Esophagus muscularis mucosa (tissue), 4 donors: ENCODE data around the gene SBK3. TPM values are rescaled to one million over a fixed set of nuclear protein-coding genes. Genes with fewer than 3 reads are reported as not detected.
A peak's percentile ranks its signal among the peaks of the same experiment; 100 is the strongest.

Source experiments
- DNase-seq: peaks from one replicate; pipeline ENCODE4 v3.0.0-alpha.2; 2017; ENCODE audit errors: extremely low spot score
- H3K27ac ChIP-seq, 4 donors: fragments of 200-600 bp; sonication (generic); replicated peaks in 1 of 4; 1 replicate in 3 of 4; 2 replicates in 1 of 4; pipeline ENCODE4 v1.5.1; 2016 to 2019; ENCODE audit warnings: mild to moderate bottlenecking in 1 of 4
- H3K27me3 ChIP-seq, 4 donors: fragments of 200-600 bp; sonication (generic); one replicate each; pipeline versions ENCODE4 v1.5.1 to v1.6.0; 2016 to 2019
- H3K36me3 ChIP-seq, 4 donors: fragments of 200-600 bp; sonication (generic); one replicate each; pipeline ENCODE4 v1.5.1; 2016 to 2019
- H3K4me1 ChIP-seq, 4 donors: fragments of 200-600 bp; sonication (generic); one replicate each; pipeline ENCODE4 v1.5.1; 2016 to 2019
- H3K4me3 ChIP-seq, 4 donors: fragments of 200-600 bp; sonication (generic); 1 replicate in 2 of 4; 2 replicates in 2 of 4; pipeline ENCODE4 v1.5.1; 2016 to 2019; ENCODE audit warnings: mild to moderate bottlenecking in 4 of 4, moderate library complexity in 1 of 4
- H3K9me3 ChIP-seq, 4 donors: fragments of 200-600 bp; sonication (generic); 1 replicate in 3 of 4; 2 replicates in 1 of 4; pipeline ENCODE4 v1.5.1; 2016 to 2019
- EP300 ChIP-seq: sonication (generic); formaldehyde crosslinking; IDR thresholded peaks from one replicate; pipeline ENCODE4 v1.6.1; 2017; ENCODE audit warnings: antibody characterized with exemption
- POLR2A ChIP-seq: fragments of 450-650 bp; IDR thresholded peaks from one replicate; pipeline ENCODE4 v1.6.1; 2017; ENCODE audit warnings: antibody characterized with exemption, moderate library complexity, mild to moderate bottlenecking, low read depth
- POLR2AphosphoS5 ChIP-seq, 2 donors: sonication (generic); formaldehyde crosslinking; IDR thresholded peaks; one replicate each; pipeline ENCODE4 v1.6.1; 2017; ENCODE audit warnings: antibody characterized with exemption in 2 of 2
- WGBS: methylation state at CpG from one replicate; pipeline ENCODE4 v1.1.5; 2018; 5-methylcytosine and 5-hydroxymethylcytosine counted together
- intact Hi-C: fragments of 100-400 bp; cut with DNase I; formaldehyde crosslinking; loops from one replicate; pipeline ENCODE4 v1.15.1; 2023
- total RNA-seq, 4 donors: library from RNA; depleted of rRNA; stranded (reverse); fragments of >200 nt; gene quantifications; one replicate each; pipeline versions ENCODE4 v1.1.0 to v1.2.1, GENCODE V29; 2016
- TF ChIP-seq, protein P1 (sequence below), 3 experiments: fragments of 200-600 bp in 2 of 3; fragments of 450-650 bp in 1 of 3; sonication (generic) in 2 of 3; IDR thresholded peaks; one replicate each; pipeline ENCODE4 v1.5.1; 2017 to 2019; ENCODE audit warnings: antibody characterized with exemption in 3 of 3, mild to moderate bottlenecking in 2 of 3, moderate library complexity in 1 of 3

SBK3 gene
- total RNA-seq, 4 donors from 2014 or later = 0.83 to 1.5 (median 1.5) TPM; not detected in 1

DNA sequence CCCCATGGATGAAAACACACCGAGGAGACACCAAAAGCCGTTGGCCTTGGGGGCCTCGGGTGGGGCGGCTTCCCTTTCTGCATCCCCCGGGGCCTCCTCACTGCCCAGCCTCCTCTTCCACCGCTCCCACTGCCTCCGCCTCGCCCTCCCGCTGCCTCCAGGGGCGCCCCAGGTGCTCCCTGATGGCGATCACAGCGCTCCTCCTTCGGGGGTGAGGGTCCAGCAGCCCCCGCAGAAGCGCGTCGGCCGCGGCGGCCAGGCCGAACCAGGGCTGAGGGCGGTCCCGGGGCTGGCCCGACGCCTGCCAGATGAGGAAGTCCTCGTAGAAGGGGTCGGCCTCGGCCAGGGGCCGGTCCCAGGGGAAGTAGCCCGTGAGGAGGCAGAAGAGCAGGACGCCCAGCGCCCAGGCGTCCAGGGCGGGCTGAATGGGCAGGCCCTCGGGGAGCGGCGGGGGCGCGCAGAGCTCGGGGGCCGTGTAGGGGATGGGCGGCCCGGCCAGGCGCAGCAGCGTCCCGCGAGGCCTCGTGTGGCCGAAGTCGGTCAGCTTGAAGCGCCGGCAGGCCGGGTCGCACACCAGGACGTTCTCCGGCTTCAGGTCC, 15.6 kb downstream of the SBK3 start:
- no peak for DNase-seq
- 91% methylated on average over 28 of the region's 56 CpGs for WGBS
- Histone ChIP-seq H3K4me3 (no peak overlapping the region), H3K9me3 (no peaks in the 10 kb centered on the region), H3K4me1 (peaks cover 9 to 17% (median 16%) of the 10 kb centered on the region in 4 donors), H3K36me3 (no peaks in the 10 kb centered on the region), H3K27me3 (peaks cover 0 to 27% (median 0%) of the 10 kb centered on the region in 4 donors), H3K27ac (no peak overlapping the region)
- intact Hi-C loops = no loop called here
- TF ChIP-seq POLR2A = no peak
- TF ChIP-seq POLR2AphosphoS5 (IDR thresholded peaks at IDR 0.05) = no peak
- TF ChIP-seq, protein P1, sequence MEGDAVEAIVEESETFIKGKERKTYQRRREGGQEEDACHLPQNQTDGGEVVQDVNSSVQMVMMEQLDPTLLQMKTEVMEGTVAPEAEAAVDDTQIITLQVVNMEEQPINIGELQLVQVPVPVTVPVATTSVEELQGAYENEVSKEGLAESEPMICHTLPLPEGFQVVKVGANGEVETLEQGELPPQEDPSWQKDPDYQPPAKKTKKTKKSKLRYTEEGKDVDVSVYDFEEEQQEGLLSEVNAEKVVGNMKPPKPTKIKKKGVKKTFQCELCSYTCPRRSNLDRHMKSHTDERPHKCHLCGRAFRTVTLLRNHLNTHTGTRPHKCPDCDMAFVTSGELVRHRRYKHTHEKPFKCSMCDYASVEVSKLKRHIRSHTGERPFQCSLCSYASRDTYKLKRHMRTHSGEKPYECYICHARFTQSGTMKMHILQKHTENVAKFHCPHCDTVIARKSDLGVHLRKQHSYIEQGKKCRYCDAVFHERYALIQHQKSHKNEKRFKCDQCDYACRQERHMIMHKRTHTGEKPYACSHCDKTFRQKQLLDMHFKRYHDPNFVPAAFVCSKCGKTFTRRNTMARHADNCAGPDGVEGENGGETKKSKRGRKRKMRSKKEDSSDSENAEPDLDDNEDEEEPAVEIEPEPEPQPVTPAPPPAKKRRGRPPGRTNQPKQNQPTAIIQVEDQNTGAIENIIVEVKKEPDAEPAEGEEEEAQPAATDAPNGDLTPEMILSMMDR (IDR thresholded peaks at IDR 0.05) = no peak

DNA sequence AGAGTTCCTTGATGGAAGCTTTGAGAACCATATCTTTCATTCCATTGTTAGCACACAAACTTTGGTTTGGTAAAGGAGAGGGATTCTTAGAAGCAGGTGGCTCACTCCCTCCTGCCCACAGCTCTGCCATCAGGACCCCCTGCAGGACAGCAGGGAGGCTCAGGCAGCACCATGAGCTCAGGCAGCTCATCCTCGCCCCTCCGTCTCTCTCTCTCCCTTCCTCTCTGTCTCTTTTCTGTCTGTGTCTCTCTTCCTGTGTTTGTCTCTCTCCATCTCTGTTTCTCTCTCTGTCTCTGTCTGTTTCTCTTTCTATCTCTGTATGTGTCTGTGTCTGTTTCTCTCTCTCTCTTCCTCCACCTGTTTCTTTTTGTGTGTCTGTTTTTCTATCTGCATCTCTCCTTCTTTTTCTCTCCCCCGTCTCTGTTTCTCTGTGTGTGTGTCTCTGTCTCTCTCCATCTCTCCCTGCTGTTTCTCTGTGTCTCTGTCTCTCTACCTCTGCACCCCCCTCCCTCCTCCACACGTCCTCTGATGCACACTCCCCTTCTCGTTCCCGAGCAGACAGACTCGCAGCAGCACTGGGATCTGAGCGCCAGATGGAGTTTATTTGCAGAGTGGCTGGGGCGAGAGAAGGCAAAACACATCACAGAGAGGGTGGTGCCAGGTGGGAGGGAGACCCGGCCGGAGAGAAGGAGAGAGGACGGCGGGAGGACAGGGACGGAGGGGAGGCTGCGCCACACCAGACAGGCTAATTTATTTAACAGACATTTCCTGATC, 17.1 kb downstream of the SBK3 start:
- no peak for DNase-seq
- no peak overlapping the region for H3K27ac ChIP-seq
- 24% methylated on average over 15 of the region's 15 CpGs for WGBS
- H3K36me3 ChIP-seq = no peaks in the 10 kb centered on the region
- H3K4me1 ChIP-seq = peaks cover 9 to 17% (median 16%) of the 10 kb centered on the region in 4 donors
- peaks cover 0 to 27% (median 0%) of the 10 kb centered on the region in 4 donors for H3K27me3 ChIP-seq
- intact Hi-C loops = no loop called here
- H3K4me3 ChIP-seq = no peak overlapping the region
- TF ChIP-seq POLR2AphosphoS5 (IDR thresholded peaks at IDR 0.05) = no peak
- TF ChIP-seq, protein P1 (IDR thresholded peaks at IDR 0.05) = no peak
- TF ChIP-seq EP300 = no peak
- no peak for TF ChIP-seq POLR2A
- H3K9me3 ChIP-seq = no peaks in the 10 kb centered on the region

DNA sequence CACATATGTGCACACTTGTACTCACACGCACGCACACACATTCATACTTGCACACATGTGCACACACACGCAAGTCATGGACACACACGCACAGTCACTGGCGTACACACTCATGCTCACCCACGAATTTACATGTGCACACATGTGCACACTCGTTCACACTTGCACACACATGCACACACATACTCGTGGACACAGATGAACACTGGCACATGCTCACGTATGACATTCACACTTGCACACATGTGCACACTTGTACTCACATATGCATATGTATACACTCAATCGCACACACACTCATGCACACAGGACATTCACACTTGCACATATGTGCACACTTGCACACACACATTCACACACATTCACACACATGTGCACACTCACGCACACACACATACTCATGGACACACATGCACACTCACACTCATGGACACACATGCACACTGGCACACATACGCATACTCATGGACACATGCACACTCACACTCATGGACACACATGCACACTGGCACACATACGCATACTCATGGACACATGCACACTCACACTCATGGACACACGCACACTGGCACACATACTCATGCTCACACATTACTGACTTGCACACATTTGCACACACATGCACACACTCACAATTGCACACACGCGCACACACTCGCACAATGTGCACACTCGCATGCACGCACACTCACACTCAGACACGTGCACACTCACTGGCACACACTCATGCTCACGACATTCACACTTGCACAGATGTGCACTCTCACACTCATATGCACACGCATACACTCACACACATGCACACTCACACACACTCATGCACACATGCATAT, 17.9 kb downstream of the SBK3 start:
- H3K4me3 ChIP-seq = no peak overlapping the region
- H3K27me3 ChIP-seq = peaks cover 0 to 27% (median 0%) of the 10 kb centered on the region in 4 donors
- intact Hi-C loops = no loop called here
- H3K4me1 ChIP-seq = peaks cover 9 to 17% (median 16%) of the 10 kb centered on the region in 4 donors
- H3K27ac ChIP-seq = no peak overlapping the region
- H3K36me3 ChIP-seq = no peaks in the 10 kb centered on the region
- no peak for DNase-seq
- no peaks in the 10 kb centered on the region for H3K9me3 ChIP-seq
- TF ChIP-seq, protein P1 (IDR thresholded peaks at IDR 0.05) = no peak
- no peak for TF ChIP-seq EP300
- no peak for TF ChIP-seq POLR2AphosphoS5 (IDR thresholded peaks at IDR 0.05)
- TF ChIP-seq POLR2A = no peak
- 79% methylated on average over 22 of the region's 22 CpGs for WGBS

DNA sequence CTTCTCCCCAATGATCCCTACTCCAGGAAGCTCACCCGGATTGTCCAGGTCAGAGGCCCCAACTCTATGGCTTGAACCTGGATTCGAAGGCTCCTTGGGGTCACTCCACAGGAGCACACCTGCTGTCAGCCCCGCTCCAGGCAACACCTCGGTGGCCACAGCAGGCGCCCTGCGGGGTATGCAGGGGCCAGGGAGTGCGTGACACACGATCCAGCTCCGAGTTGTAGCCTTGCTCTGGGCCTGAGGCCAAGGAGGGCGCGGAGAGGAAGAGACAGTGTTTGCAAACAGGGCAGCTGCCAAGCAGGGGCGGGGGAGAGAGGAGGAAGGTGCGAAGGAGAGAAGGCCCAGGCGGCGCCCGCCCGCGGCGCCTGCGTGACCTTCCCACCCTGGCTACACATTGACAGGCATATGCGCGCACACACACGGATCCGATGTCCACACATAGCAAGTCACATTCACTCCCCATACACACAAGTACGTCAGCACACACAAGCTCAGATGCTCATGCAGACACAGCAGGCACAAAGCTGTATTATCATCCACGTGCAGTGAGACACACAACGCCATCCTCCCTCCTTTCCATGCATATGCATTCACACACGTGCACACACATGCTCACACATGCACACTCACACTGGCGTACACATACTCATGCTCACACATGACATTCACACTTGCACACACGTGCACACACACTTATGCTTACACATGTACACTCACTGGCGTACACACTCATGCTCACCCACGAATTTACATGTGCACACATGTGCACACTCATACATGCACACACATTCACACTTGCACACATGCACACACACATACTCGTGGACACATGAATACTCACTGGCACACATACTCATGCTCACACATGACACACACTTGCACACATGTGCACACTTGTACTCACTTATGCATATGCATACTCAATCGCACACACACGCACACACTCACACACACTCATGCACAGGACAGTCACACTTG, 18.8 kb downstream of the SBK3 start:
- intact Hi-C loops = no loop called here
- peaks cover 10 to 24% (median 21%) of the 10 kb centered on the region in 4 donors for H3K4me1 ChIP-seq
- 28% methylated on average over 32 of the region's 35 CpGs for WGBS
- TF ChIP-seq EP300 (no peak), POLR2A (no peak), POLR2AphosphoS5 (IDR thresholded peaks at IDR 0.05) (no peak)
- TF ChIP-seq, protein P1 (IDR thresholded peaks at IDR 0.05) = no peak
- H3K27me3 ChIP-seq = peaks cover 0 to 27% (median 0%) of the 10 kb centered on the region in 4 donors
- H3K4me3 ChIP-seq = peak overlapping the region in 1 of 4 donors; percentile 8
- no peaks in the 10 kb centered on the region for H3K36me3 ChIP-seq
- H3K9me3 ChIP-seq = no peaks in the 10 kb centered on the region
- no peak overlapping the region for H3K27ac ChIP-seq
- no peak for DNase-seq
